ENCODE results near the gene GCN1. TPM values are rescaled to one million over a fixed set of nuclear protein-coding genes. Genes with fewer than 3 reads are reported as not detected.

GCN1 gene
- total RNA-seq, 1 donor from 2014 or later: 114 TPM

GRCh38 chr12:120119271-120119973 is 75.1 kb downstream of the GCN1 start:
- Mint-ChIP-seq H3K36me3 (ENCODE audit: low read depth) (no peaks in the 10 kb centered on the region), H3K27me3 (ENCODE audit: low read depth) (no peaks in the 10 kb centered on the region), H3K9me3 (no peaks in the 10 kb centered on the region), H3K4me1 (peaks cover 43% of the 10 kb centered on the region), H3K27ac (ENCODE audit: unreplicated experiment) (no peak overlapping the region), H3K4me3 (peak overlapping the region; percentile 64)
- DNase-seq (ENCODE audit: low read depth, low spot score): no peak
- no peak for TF ChIP-seq CTCF (conservative IDR thresholded peaks at IDR 0.05)

GRCh38 chr12:120118321-120119061 is 76.0 kb downstream of the GCN1 start:
- no peak for TF ChIP-seq CTCF (conservative IDR thresholded peaks at IDR 0.05)
- H3K4me1 Mint-ChIP-seq: peaks cover 45% of the 10 kb centered on the region
- no peaks in the 10 kb centered on the region for H3K36me3 Mint-ChIP-seq (ENCODE audit: low read depth)
- peak overlapping the region; percentile 92 for H3K4me3 Mint-ChIP-seq
- DNase-seq (ENCODE audit: low read depth, low spot score): no peak
- H3K27me3 Mint-ChIP-seq (ENCODE audit: low read depth): no peaks in the 10 kb centered on the region
- H3K9me3 Mint-ChIP-seq: no peaks in the 10 kb centered on the region
- H3K27ac Mint-ChIP-seq (ENCODE audit: unreplicated experiment): no peak overlapping the region

GRCh38 chr12:120117961-120118320 is 76.6 kb downstream of the GCN1 start:
- no peak for DNase-seq (ENCODE audit: low read depth, low spot score)
- peaks cover 45% of the 10 kb centered on the region for H3K4me1 Mint-ChIP-seq
- H3K4me3 Mint-ChIP-seq: peak overlapping the region; percentile 92
- no peaks in the 10 kb centered on the region for H3K9me3 Mint-ChIP-seq
- no peak overlapping the region for H3K27ac Mint-ChIP-seq (ENCODE audit: unreplicated experiment)
- H3K36me3 Mint-ChIP-seq (ENCODE audit: low read depth): no peaks in the 10 kb centered on the region
- no peaks in the 10 kb centered on the region for H3K27me3 Mint-ChIP-seq (ENCODE audit: low read depth)
- TF ChIP-seq CTCF (conservative IDR thresholded peaks at IDR 0.05): no peak

GRCh38 chr12:120116792-120117651 is 77.5 kb downstream of the GCN1 start:
- H3K27ac Mint-ChIP-seq (ENCODE audit: unreplicated experiment): peak overlapping the region; percentile 29
- H3K4me1 Mint-ChIP-seq: peaks cover 45% of the 10 kb centered on the region
- no peaks in the 10 kb centered on the region for H3K36me3 Mint-ChIP-seq (ENCODE audit: low read depth)
- no peaks in the 10 kb centered on the region for H3K27me3 Mint-ChIP-seq (ENCODE audit: low read depth)
- no peak for TF ChIP-seq CTCF (conservative IDR thresholded peaks at IDR 0.05)
- H3K9me3 Mint-ChIP-seq: no peaks in the 10 kb centered on the region
- peak overlapping the region; percentile 92 for H3K4me3 Mint-ChIP-seq
- DNase-seq (ENCODE audit: low read depth, low spot score): peak; percentile 96

- Mint-ChIP-seq H3K27me3 (ENCODE audit: low read depth) (no peaks in the 10 kb centered on the region), H3K36me3 (ENCODE audit: low read depth) (no peaks in the 10 kb centered on the region), H3K27ac (ENCODE audit: unreplicated experiment) (peak within 1 kb of the TSS; percentile 97), H3K4me3 (peak within 1 kb of the TSS; percentile 92), H3K9me3 (no peaks in the 10 kb centered on the region), H3K4me1 (peaks cover 45% of the 10 kb centered on the region)
- no peak for TF ChIP-seq CTCF (conservative IDR thresholded peaks at IDR 0.05)
- DNase-seq (ENCODE audit: low read depth, low spot score): no peak
These were observed 78.1 kb downstream of the GCN1 start, which contains the start of gene RAB35 for GRCh38 chr12:120116441-120116791. Gene RAB35 (minus strand): TSS chr12:120116753. CDS start chr12:120116650, 103 bp downstream.

Data from neural crest cell (in vitro differentiated cells).